Testis (tissue), 2 donors: Measurements from ENCODE around the gene THADA.

Experiments
- POLR2A ChIP-seq: fragments of 450-650 bp; IDR thresholded peaks from one replicate; pipeline ENCODE4 v1.6.1; 2017; ENCODE audit warnings: antibody characterized with exemption, mild to moderate bottlenecking, moderate library complexity
- TF ChIP-seq, protein P1 (sequence below), 3 experiments: fragments of 450-650 bp in 2 of 3; fragments of 200-600 bp in 1 of 3; sonication (generic) in 1 of 3; IDR thresholded peaks; one replicate each; pipeline ENCODE4 v1.5.1; 2016 to 2019; ENCODE audit warnings: antibody characterized with exemption in 3 of 3, mild to moderate bottlenecking in 2 of 3, moderate library complexity in 1 of 3

- TF ChIP-seq POLR2A: no peak
- TF ChIP-seq, protein P1, sequence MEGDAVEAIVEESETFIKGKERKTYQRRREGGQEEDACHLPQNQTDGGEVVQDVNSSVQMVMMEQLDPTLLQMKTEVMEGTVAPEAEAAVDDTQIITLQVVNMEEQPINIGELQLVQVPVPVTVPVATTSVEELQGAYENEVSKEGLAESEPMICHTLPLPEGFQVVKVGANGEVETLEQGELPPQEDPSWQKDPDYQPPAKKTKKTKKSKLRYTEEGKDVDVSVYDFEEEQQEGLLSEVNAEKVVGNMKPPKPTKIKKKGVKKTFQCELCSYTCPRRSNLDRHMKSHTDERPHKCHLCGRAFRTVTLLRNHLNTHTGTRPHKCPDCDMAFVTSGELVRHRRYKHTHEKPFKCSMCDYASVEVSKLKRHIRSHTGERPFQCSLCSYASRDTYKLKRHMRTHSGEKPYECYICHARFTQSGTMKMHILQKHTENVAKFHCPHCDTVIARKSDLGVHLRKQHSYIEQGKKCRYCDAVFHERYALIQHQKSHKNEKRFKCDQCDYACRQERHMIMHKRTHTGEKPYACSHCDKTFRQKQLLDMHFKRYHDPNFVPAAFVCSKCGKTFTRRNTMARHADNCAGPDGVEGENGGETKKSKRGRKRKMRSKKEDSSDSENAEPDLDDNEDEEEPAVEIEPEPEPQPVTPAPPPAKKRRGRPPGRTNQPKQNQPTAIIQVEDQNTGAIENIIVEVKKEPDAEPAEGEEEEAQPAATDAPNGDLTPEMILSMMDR (IDR thresholded peaks at IDR 0.05): no peak
Observed at GRCh38 chr2:43389581-43390466, 206.0 kb downstream of the THADA start.
